Measurements from ENCODE around the gene PCGF1. TPM values are rescaled to one million over a fixed set of nuclear protein-coding genes. Genes with fewer than 3 reads are reported as not detected.

The PCGF1 gene
- total and polyA plus RNA-seq, 2 of the 13 experiments (the other 11 are each of a cell fraction or from before 2014, with no cell fraction given): 20.4 to 22.6 TPM

GRCh38 chr2:74525717-74526648 lies 18.5 kb upstream of the PCGF1 start, which contains the start of gene DQX1 (continued):
- TF ChIP-seq GMEB2 (CRISPR knock-in tag; IDR thresholded peaks at IDR 0.05; ENCODE audit: low read depth) (peak; percentile 38; the same call in 1 of the 2 replicates), NFKBIZ (CRISPR knock-in tag; IDR thresholded peaks at IDR 0.05) (0 out of 2 replicates have a peak, but pooled peaks have one; percentile 68), NKX3-1 (CRISPR knock-in tag; IDR thresholded peaks at IDR 0.05) (no peak), CAMTA2 (CRISPR knock-in tag; IDR thresholded peaks at IDR 0.05; ENCODE audit: borderline replicate concordance) (no peak), ZNF232 (CRISPR knock-in tag; IDR thresholded peaks at IDR 0.05; ENCODE audit: borderline replicate concordance) (0 out of 2 replicates have a peak, but pooled peaks have one; percentile 65), BCL6 (CRISPR knock-in tag; IDR thresholded peaks at IDR 0.05) (peak; percentile 39; the same call in 1 of the 2 replicates), NFE2L2 (IDR thresholded peaks at IDR 0.05; ENCODE audit: low read length) (no peak), CCAR2 (optimal IDR thresholded peaks at IDR 0.05; ENCODE audit: low read depth, low read length) (peak; percentile 56), ARNTL (CRISPR knock-in tag; IDR thresholded peaks at IDR 0.05) (no peak), MAZ (IDR thresholded peaks at IDR 0.05; ENCODE audit: borderline replicate concordance, low read depth, low read length) (peak; percentile 66; the same call in 1 of the 2 replicates), MAZ (CRISPR knock-in tag; IDR thresholded peaks at IDR 0.05; ENCODE audit: low read depth) (peak; percentile 45; the same call in 1 of the 2 replicates), CHD4 (IDR thresholded peaks at IDR 0.05; ENCODE audit: borderline replicate concordance, low read length) (no peak), SP140L (CRISPR knock-in tag; IDR thresholded peaks at IDR 0.05; ENCODE audit: borderline replicate concordance) (no peak), SCMH1 (CRISPR knock-in tag; IDR thresholded peaks at IDR 0.05; ENCODE audit: borderline replicate concordance) (no peak), ZNF160 (CRISPR knock-in tag; IDR thresholded peaks at IDR 0.05) (no peak), ZNF512 (CRISPR knock-in tag; IDR thresholded peaks at IDR 0.05) (no peak), ZNF572 (CRISPR knock-in tag; IDR thresholded peaks at IDR 0.05) (no peak), REST (IDR thresholded peaks at IDR 0.05; ENCODE audit: borderline replicate concordance in 1 of 2, low read depth in 1 of 2, low read length in 2 of 2) (peak in 1 of 2 experiments; percentile 61; a peak in 1 of 4 replicates), ZBTB37 (CRISPR knock-in tag; IDR thresholded peaks at IDR 0.05) (no peak), ELF3 (CRISPR knock-in tag; IDR thresholded peaks at IDR 0.05) (peak; percentile 75; the same call in 1 of the 2 replicates), ONECUT2 (CRISPR knock-in tag; IDR thresholded peaks at IDR 0.05) (no peak)
